Thoracic aorta (tissue), 2 donors: ENCODE measurements around the gene STOML1. TPM values are rescaled to one million over a fixed set of nuclear protein-coding genes. Genes with fewer than 3 reads are reported as not detected.

ENCODE experiments used
- ATAC-seq: fragments of 150-250 bp; one replicate; pipeline ENCODE4 v1.8.0; 2017; ENCODE audit warnings: low read depth; ENCODE audit not compliant: insufficient number of reproducible peaks, low FRiP score
- DNase-seq: peaks from one replicate; pipeline ENCODE4 v3.0.0-alpha.2; 2020; ENCODE audit warnings: low spot score
- H3K27ac ChIP-seq, 2 donors: fragments of 200-600 bp; sonication (generic); 1 replicate in 1 of 2; 2 replicates in 1 of 2; pipeline ENCODE4 v1.5.1; 2016; ENCODE audit warnings: mild to moderate bottlenecking in 2 of 2, moderate library complexity in 2 of 2
- H3K27me3 ChIP-seq: fragments of 200-600 bp; sonication (generic); replicated peaks from 2 replicates; pipeline ENCODE4 v1.6.0; 2016; ENCODE audit warnings: mild to moderate bottlenecking; ENCODE audit not compliant: insufficient read depth
- H3K36me3 ChIP-seq: fragments of 200-600 bp; sonication (generic); one replicate; pipeline ENCODE4 v1.5.1; 2016
- H3K4me1 ChIP-seq, 2 donors: fragments of 200-600 bp; sonication (generic); 1 replicate in 1 of 2; 2 replicates in 1 of 2; pipeline versions ENCODE4 v1.5.1 to v1.6.0; 2016; ENCODE audit warnings: low read depth in 2 of 2, mild to moderate bottlenecking in 1 of 2; ENCODE audit not compliant: control insufficient read depth in 1 of 2
- H3K4me3 ChIP-seq: fragments of 200-600 bp; sonication (generic); 2 replicates; pipeline ENCODE4 v1.5.1; 2016; ENCODE audit warnings: mild to moderate bottlenecking
- H3K9me3 ChIP-seq: fragments of 200-600 bp; sonication (generic); 2 replicates; pipeline ENCODE4 v1.5.1; 2016
- CTCF ChIP-seq: fragments of 200-600 bp; sonication (generic); IDR thresholded peaks from one replicate; pipeline ENCODE4 v1.5.1; 2019; ENCODE audit warnings: antibody characterized with exemption
- total RNA-seq, 2 donors: library from RNA; depleted of rRNA; stranded (reverse); fragments of >200 nt; gene quantifications; one replicate each; pipeline versions ENCODE4 v1.1.0 to v1.2.3, GENCODE V29; 2016

STOML1 gene
- total RNA-seq, 2 donors from 2014 or later, result 23.6 to 37.9 TPM

GRCh38 chr15:74025436-74025835 lies 33.3 kb upstream of the STOML1 start:
- no peaks in the 10 kb centered on the region for H3K4me1 ChIP-seq
- no peaks in the 10 kb centered on the region for H3K9me3 ChIP-seq
- TF ChIP-seq CTCF, result no peak
- ATAC-seq (no peak), DNase-seq (no peak)
- no peak overlapping the region for H3K4me3 ChIP-seq
- peaks cover 34% of the 10 kb centered on the region for H3K36me3 ChIP-seq
- H3K27ac ChIP-seq, result no peak overlapping the region
- H3K27me3 ChIP-seq, result no peaks in the 10 kb centered on the region

- H3K27ac ChIP-seq, result no peak overlapping the region
- H3K4me3 ChIP-seq, result no peak overlapping the region
- no peaks in the 10 kb centered on the region for H3K9me3 ChIP-seq
- DNase-seq, result no peak
- peaks cover 34% of the 10 kb centered on the region for H3K36me3 ChIP-seq
- no peaks in the 10 kb centered on the region for H3K27me3 ChIP-seq
- H3K4me1 ChIP-seq, result no peaks in the 10 kb centered on the region
- no peak for TF ChIP-seq CTCF
- ATAC-seq, result no peak
These were observed 32.6 kb upstream of the STOML1 start for GRCh38 chr15:74024687-74025086.

GRCh38 chr15:74022706-74023470 lies 30.8 kb upstream of the STOML1 start:
- Histone ChIP-seq H3K4me1 (no peaks in the 10 kb centered on the region), H3K4me3 (no peak overlapping the region), H3K9me3 (no peaks in the 10 kb centered on the region), H3K36me3 (peaks cover 34% of the 10 kb centered on the region), H3K27ac (no peak overlapping the region), H3K27me3 (no peaks in the 10 kb centered on the region)
- DNase-seq (no peak), ATAC-seq (no peak)
- TF ChIP-seq CTCF, result no peak

- peaks cover 21% of the 10 kb centered on the region for H3K36me3 ChIP-seq
- DNase-seq (no peak), ATAC-seq (no peak)
- no peak overlapping the region for H3K27ac ChIP-seq
- H3K27me3 ChIP-seq, result no peaks in the 10 kb centered on the region
- no peak for TF ChIP-seq CTCF
- H3K4me1 ChIP-seq, result no peaks in the 10 kb centered on the region
- no peaks in the 10 kb centered on the region for H3K9me3 ChIP-seq
- no peak overlapping the region for H3K4me3 ChIP-seq
These were observed 27.6 kb upstream of the STOML1 start for GRCh38 chr15:74019734-74020133.

- no peak for TF ChIP-seq CTCF
- H3K27ac ChIP-seq, result no peak overlapping the region
These were observed 21.3 kb upstream of the STOML1 start for GRCh38 chr15:74013374-74013894.

More at GRCh38 chr15:74013374-74013894, 21.3 kb upstream of the STOML1 start:
- Histone ChIP-seq H3K4me1 (peaks cover 21 to 29% of the 10 kb centered on the region in 2 donors), H3K27me3 (no peaks in the 10 kb centered on the region), H3K9me3 (no peaks in the 10 kb centered on the region), H3K36me3 (no peaks in the 10 kb centered on the region), H3K4me3 (no peak overlapping the region)
- ATAC-seq, result no peak
- no peak for DNase-seq
